CD4-positive, CD25-positive, alpha-beta regulatory T cell (primary cell): ENCODE data around the gene KRT14. TPM values are rescaled to one million over a fixed set of nuclear protein-coding genes. Genes with fewer than 3 reads are reported as not detected.
A peak's percentile ranks its signal among the peaks of the same experiment; 100 is the strongest.

Source experiments
- ATAC-seq, 2 donors: fragments of 150-1000 bp; cut with Tn5 transposase; one replicate each; pipeline ENCODE4 v1.10.0; 2021; ENCODE audit warnings: low read depth in 2 of 2, moderate number of reproducible peaks in 2 of 2, moderate library complexity in 1 of 2
- DNase-seq, 3 donors: peaks; one replicate each; pipeline versions ENCODE4 v3.0.0 to v3.0.0-alpha.2; 2012 to 2022; ENCODE audit warnings: mixed read lengths in 1 of 3
- H3K27ac ChIP-seq: one replicate; pipeline ENCODE4 v1.7.0; 2013; ENCODE audit warnings: mild to moderate bottlenecking, low read length; ENCODE audit not compliant: insufficient read depth, poor library complexity, severe bottlenecking
- H3K27me3 ChIP-seq: one replicate; pipeline ENCODE4 v1.7.0; 2013; ENCODE audit warnings: low read length; ENCODE audit not compliant: control insufficient read depth, insufficient read depth
- H3K36me3 ChIP-seq: one replicate; pipeline ENCODE4 v1.7.0; 2013; ENCODE audit warnings: mild to moderate bottlenecking, low read length, moderate library complexity; ENCODE audit not compliant: control insufficient read depth, insufficient read depth
- H3K4me1 ChIP-seq: 2 replicates; pipeline ENCODE4 v1.7.0; 2013; ENCODE audit warnings: mild to moderate bottlenecking, low read length; ENCODE audit not compliant: insufficient read depth, control insufficient read depth, poor library complexity, severe bottlenecking
- H3K4me3 ChIP-seq: one replicate; pipeline ENCODE4 v1.7.0; 2013; ENCODE audit warnings: low read depth, mild to moderate bottlenecking, low read length, moderate library complexity
- H3K9me3 ChIP-seq, 2 experiments: 1 replicate in 1 of 2; 2 replicates in 1 of 2; pipeline ENCODE4 v1.7.0; 2013; ENCODE audit warnings: low read length in 2 of 2, mild to moderate bottlenecking in 1 of 2, moderate library complexity in 1 of 2; ENCODE audit not compliant: control insufficient read depth in 2 of 2
- H3K27ac Mint-ChIP-seq, 3 donors: one replicate each; pipeline ENCODE4 v1.8.0; 2020 to 2022; ENCODE audit warnings: mild to moderate bottlenecking in 3 of 3, mixed read lengths in 3 of 3, moderate library complexity in 2 of 3
- H3K27me3 Mint-ChIP-seq: one replicate; pipeline ENCODE4 v1.8.0; 2022; ENCODE audit warnings: mild to moderate bottlenecking, mixed read lengths
- H3K36me3 Mint-ChIP-seq: one replicate; pipeline ENCODE4 v1.8.0; 2020; ENCODE audit warnings: mixed read lengths
- H3K4me1 Mint-ChIP-seq, 4 donors: one replicate each; pipeline ENCODE4 v1.8.0; 2020 to 2022; ENCODE audit warnings: mixed read lengths in 4 of 4, mild to moderate bottlenecking in 1 of 4
- H3K4me3 Mint-ChIP-seq, 4 donors: one replicate each; pipeline ENCODE4 v1.8.0; 2020 to 2022; ENCODE audit warnings: mild to moderate bottlenecking in 4 of 4, mixed read lengths in 4 of 4, moderate library complexity in 3 of 4
- H3K9me3 Mint-ChIP-seq, 7 donors: one replicate each; pipeline ENCODE4 v1.8.0; 2020 to 2022; ENCODE audit warnings: mixed read lengths in 7 of 7, mild to moderate bottlenecking in 3 of 7, moderate library complexity in 2 of 7
- polyA plus RNA-seq, 4 donors: library from polyadenylated mRNA; unstranded; fragments of 300-500 nt; fragmentation: Illumina TruSeq; gene quantifications; one replicate each; pipeline ENCODE4 v1.2.3, GENCODE V29; 2021
- total RNA-seq: library from RNA; stranded (reverse); gene quantifications from one replicate; pipeline ENCODE4 v1.2.3, GENCODE V29; 2022

Gene KRT14
- total and polyA plus RNA-seq, 5 donors from 2014 or later, result not detected

GRCh38 chr17:41549596-41550039 lies 37.1 kb downstream of the KRT14 start:
- no peak overlapping the region for H3K27ac ChIP-seq
- H3K36me3 ChIP-seq, result no peaks in the 10 kb centered on the region
- Mint-ChIP-seq H3K4me1 (peaks cover 3 to 10% (median 7%) of the 10 kb centered on the region in 4 donors), H3K4me3 (no peak overlapping the region), H3K27ac (peak overlapping the region in 1 of 3 donors; percentile 81), H3K9me3 (peaks cover 0 to 3% (median 0%) of the 10 kb centered on the region in 7 donors), H3K27me3 (peaks cover 13% of the 10 kb centered on the region), H3K36me3 (peaks cover 3% of the 10 kb centered on the region)
- no peak overlapping the region for H3K4me3 ChIP-seq
- no peaks in the 10 kb centered on the region for H3K27me3 ChIP-seq
- DNase-seq (no peak), ATAC-seq (no peak)
- H3K9me3 ChIP-seq, result no peaks in the 10 kb centered on the region
- peaks cover 12% of the 10 kb centered on the region for H3K4me1 ChIP-seq

- no peak overlapping the region for H3K4me3 ChIP-seq
Measured at GRCh38 chr17:41548844-41549595, 37.7 kb downstream of the KRT14 start.

GRCh38 chr17:41547921-41548843 lies 38.5 kb downstream of the KRT14 start:
- Histone ChIP-seq H3K9me3 (no peaks in the 10 kb centered on the region), H3K27ac (no peak overlapping the region), H3K4me3 (no peak overlapping the region), H3K36me3 (no peaks in the 10 kb centered on the region), H3K4me1 (peaks cover 12% of the 10 kb centered on the region), H3K27me3 (no peaks in the 10 kb centered on the region)
- Mint-ChIP-seq H3K9me3 (peaks cover 0 to 3% (median 0%) of the 10 kb centered on the region in 7 donors), H3K4me1 (peaks cover 3 to 10% (median 7%) of the 10 kb centered on the region in 4 donors), H3K36me3 (peaks cover 3% of the 10 kb centered on the region), H3K4me3 (no peak overlapping the region), H3K27ac (peak overlapping the region in 1 of 3 donors; percentile 11), H3K27me3 (peaks cover 8% of the 10 kb centered on the region)
- ATAC-seq (peak in 1 of 2 donors; percentile 25), DNase-seq (peak in 1 of 3 donors; percentile 7)

More at GRCh38 chr17:41548844-41549595, 37.7 kb downstream of the KRT14 start:
- no peaks in the 10 kb centered on the region for H3K36me3 ChIP-seq
- ATAC-seq (peak; percentile 83 to 85), DNase-seq (peak; percentile 61 to 86 (median 79))
- peaks cover 8% of the 10 kb centered on the region for H3K27me3 Mint-ChIP-seq
- peak overlapping the region; percentile 31 for H3K27ac ChIP-seq
- H3K4me1 Mint-ChIP-seq, result peaks cover 3 to 10% (median 7%) of the 10 kb centered on the region in 4 donors
- H3K9me3 ChIP-seq, result no peaks in the 10 kb centered on the region
- H3K4me1 ChIP-seq, result peaks cover 12% of the 10 kb centered on the region
- no peaks in the 10 kb centered on the region for H3K27me3 ChIP-seq
- peaks cover 3% of the 10 kb centered on the region for H3K36me3 Mint-ChIP-seq
- H3K4me3 Mint-ChIP-seq, result peak overlapping the region in 3 of 4 donors; percentile 0 to 58 (median 56)
- peak overlapping the region in 1 of 3 donors; percentile 81 for H3K27ac Mint-ChIP-seq
- H3K9me3 Mint-ChIP-seq, result peaks cover 0 to 3% (median 0%) of the 10 kb centered on the region in 7 donors

GRCh38 chr17:41547378-41547841 lies 39.3 kb downstream of the KRT14 start:
- H3K4me3 Mint-ChIP-seq, result no peak overlapping the region
- ATAC-seq, result no peak
- Histone ChIP-seq H3K9me3 (no peaks in the 10 kb centered on the region), H3K27ac (no peak overlapping the region), H3K4me3 (no peak overlapping the region), H3K4me1 (peaks cover 12% of the 10 kb centered on the region), H3K27me3 (no peaks in the 10 kb centered on the region), H3K36me3 (no peaks in the 10 kb centered on the region)
- H3K36me3 Mint-ChIP-seq, result peaks cover 3% of the 10 kb centered on the region
- no peak for DNase-seq
- H3K4me1 Mint-ChIP-seq, result peaks cover 3 to 10% (median 7%) of the 10 kb centered on the region in 4 donors
- H3K9me3 Mint-ChIP-seq, result peaks cover 0 to 3% (median 0%) of the 10 kb centered on the region in 7 donors
- H3K27ac Mint-ChIP-seq, result no peak overlapping the region
- peaks cover 8% of the 10 kb centered on the region for H3K27me3 Mint-ChIP-seq

- Histone ChIP-seq H3K4me1 (peaks cover 12% of the 10 kb centered on the region), H3K27ac (no peak overlapping the region), H3K27me3 (no peaks in the 10 kb centered on the region), H3K9me3 (no peaks in the 10 kb centered on the region), H3K4me3 (no peak overlapping the region), H3K36me3 (no peaks in the 10 kb centered on the region)
- Mint-ChIP-seq H3K4me1 (peaks cover 3 to 10% (median 7%) of the 10 kb centered on the region in 4 donors), H3K4me3 (no peak overlapping the region), H3K27me3 (peaks cover 8% of the 10 kb centered on the region), H3K27ac (no peak overlapping the region), H3K36me3 (peaks cover 3% of the 10 kb centered on the region), H3K9me3 (peaks cover 0 to 3% (median 0%) of the 10 kb centered on the region in 7 donors)
- DNase-seq (no peak), ATAC-seq (no peak)
Measured at GRCh38 chr17:41546819-41547218, 39.9 kb downstream of the KRT14 start.

GRCh38 chr17:41545829-41546410 lies 40.8 kb downstream of the KRT14 start:
- peaks cover 10% of the 10 kb centered on the region for H3K27me3 Mint-ChIP-seq
- no peak for ATAC-seq
- H3K4me1 Mint-ChIP-seq, result peaks cover 3 to 10% (median 7%) of the 10 kb centered on the region in 4 donors
- Histone ChIP-seq H3K4me3 (no peak overlapping the region), H3K9me3 (no peaks in the 10 kb centered on the region), H3K4me1 (peaks cover 12% of the 10 kb centered on the region), H3K27me3 (no peaks in the 10 kb centered on the region), H3K36me3 (no peaks in the 10 kb centered on the region), H3K27ac (no peak overlapping the region)
- no peak for DNase-seq
- H3K9me3 Mint-ChIP-seq, result peaks cover 0 to 3% (median 0%) of the 10 kb centered on the region in 7 donors
- no peak overlapping the region for H3K27ac Mint-ChIP-seq
- H3K4me3 Mint-ChIP-seq, result no peak overlapping the region
- H3K36me3 Mint-ChIP-seq, result peaks cover 3% of the 10 kb centered on the region

- Histone ChIP-seq H3K4me3 (no peak overlapping the region), H3K27me3 (no peaks in the 10 kb centered on the region), H3K27ac (no peak overlapping the region), H3K4me1 (peaks cover 12% of the 10 kb centered on the region), H3K9me3 (no peaks in the 10 kb centered on the region), H3K36me3 (no peaks in the 10 kb centered on the region)
- H3K4me1 Mint-ChIP-seq, result peaks cover 3 to 10% (median 7%) of the 10 kb centered on the region in 4 donors
- ATAC-seq (no peak), DNase-seq (no peak)
- peaks cover 11% of the 10 kb centered on the region for H3K27me3 Mint-ChIP-seq
- H3K27ac Mint-ChIP-seq, result peak overlapping the region in 1 of 3 donors; percentile 63
- peaks cover 3% of the 10 kb centered on the region for H3K36me3 Mint-ChIP-seq
- H3K4me3 Mint-ChIP-seq, result no peak overlapping the region
- peaks cover 0 to 3% (median 0%) of the 10 kb centered on the region in 7 donors for H3K9me3 Mint-ChIP-seq
Measured at GRCh38 chr17:41544935-41545334, 41.8 kb downstream of the KRT14 start.
